ENCODE results near the gene IFNLR1. TPM values are rescaled to one million over a fixed set of nuclear protein-coding genes. Genes with fewer than 3 reads are reported as not detected.

IFNLR1 gene
- total and polyA plus RNA-seq, 2 donors, result 0.51 to 0.79 TPM

DNA sequence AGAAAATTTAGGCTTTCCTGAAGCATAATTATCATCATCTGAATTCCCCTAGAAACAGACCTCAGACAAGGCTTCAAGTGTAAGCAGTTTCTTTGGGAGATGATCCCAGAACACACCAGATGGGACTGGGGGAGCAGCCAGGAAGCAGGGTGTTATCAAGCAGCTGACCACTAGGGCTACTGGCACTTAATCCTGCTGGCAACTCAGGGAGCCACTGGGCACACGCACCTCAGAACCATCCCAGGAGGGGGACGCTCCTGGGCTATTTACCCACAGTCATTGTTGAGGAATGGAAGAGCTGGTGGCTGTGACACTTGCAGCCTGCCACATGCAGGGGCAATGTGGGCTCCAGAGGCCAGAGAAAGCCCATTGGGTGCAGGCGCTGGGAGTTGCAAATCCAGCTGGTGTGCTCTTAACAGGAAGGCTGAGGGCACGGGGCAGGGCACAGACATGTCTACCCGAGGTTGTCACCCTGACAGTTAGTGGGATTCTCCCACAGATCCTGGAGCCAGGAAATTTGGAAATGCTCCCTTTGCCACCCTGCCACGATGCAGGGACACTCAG is 29.1 kb downstream of the IFNLR1 start:
- no peak for DNase-seq (ENCODE audit: extremely low spot score)

DNA sequence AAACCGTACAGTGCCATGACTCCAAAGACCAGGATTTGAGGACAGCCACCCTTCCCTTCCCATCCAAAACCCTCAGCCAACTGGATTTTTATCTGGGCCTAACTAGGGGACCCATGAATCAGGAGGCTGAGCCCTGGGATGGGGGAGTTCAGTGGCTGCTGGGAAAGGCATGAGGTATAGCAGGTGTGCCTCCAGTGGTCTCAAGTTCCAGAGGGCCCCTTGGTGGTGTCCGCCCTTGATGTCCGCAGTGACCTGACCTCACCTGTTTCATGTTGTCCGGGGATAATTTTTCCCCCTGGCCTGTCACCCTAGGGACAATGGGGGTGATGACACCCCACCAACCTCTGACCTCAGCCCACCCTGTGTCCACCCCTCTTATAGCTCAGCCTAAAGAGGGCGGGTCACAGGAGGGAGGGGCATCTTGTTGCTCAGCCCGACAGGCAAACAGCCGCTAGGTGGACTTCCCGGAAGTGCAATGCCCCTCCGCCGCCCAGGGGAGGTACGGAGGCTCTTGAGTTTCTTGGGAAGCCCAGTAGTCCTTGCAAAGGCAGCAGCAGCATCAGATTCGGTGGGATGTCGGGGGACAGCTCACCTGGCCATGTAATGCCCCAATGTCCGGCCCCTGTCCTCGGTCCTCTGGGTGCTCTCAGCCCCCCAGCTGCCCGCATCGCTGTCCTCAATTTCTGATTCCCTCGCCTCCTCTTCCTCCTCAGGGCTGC is 30.4 kb downstream of the IFNLR1 start:
- Histone ChIP-seq H3K36me3 (ENCODE audit: insufficient read depth) (no peaks in the 10 kb centered on the region), H3K27ac (ENCODE audit: low read depth) (no peak overlapping the region), H3K4me3 (ENCODE audit: low read depth, low read length) (no peak overlapping the region), H3K4me1 (ENCODE audit: insufficient read depth) (no peaks in the 10 kb centered on the region)
- DNase-seq (ENCODE audit: extremely low spot score), result no peak
- 94% methylated on average over 18 of the region's 18 CpGs for WGBS

More for the DNA sequence above, 29.1 kb downstream of the IFNLR1 start:
- Histone ChIP-seq H3K36me3 (ENCODE audit: insufficient read depth) (no peaks in the 10 kb centered on the region), H3K27ac (ENCODE audit: low read depth) (no peak overlapping the region), H3K4me3 (ENCODE audit: low read depth, low read length) (no peak overlapping the region), H3K4me1 (ENCODE audit: insufficient read depth) (no peaks in the 10 kb centered on the region)
- WGBS, result 82% methylated on average over 6 of the region's 6 CpGs

DNA sequence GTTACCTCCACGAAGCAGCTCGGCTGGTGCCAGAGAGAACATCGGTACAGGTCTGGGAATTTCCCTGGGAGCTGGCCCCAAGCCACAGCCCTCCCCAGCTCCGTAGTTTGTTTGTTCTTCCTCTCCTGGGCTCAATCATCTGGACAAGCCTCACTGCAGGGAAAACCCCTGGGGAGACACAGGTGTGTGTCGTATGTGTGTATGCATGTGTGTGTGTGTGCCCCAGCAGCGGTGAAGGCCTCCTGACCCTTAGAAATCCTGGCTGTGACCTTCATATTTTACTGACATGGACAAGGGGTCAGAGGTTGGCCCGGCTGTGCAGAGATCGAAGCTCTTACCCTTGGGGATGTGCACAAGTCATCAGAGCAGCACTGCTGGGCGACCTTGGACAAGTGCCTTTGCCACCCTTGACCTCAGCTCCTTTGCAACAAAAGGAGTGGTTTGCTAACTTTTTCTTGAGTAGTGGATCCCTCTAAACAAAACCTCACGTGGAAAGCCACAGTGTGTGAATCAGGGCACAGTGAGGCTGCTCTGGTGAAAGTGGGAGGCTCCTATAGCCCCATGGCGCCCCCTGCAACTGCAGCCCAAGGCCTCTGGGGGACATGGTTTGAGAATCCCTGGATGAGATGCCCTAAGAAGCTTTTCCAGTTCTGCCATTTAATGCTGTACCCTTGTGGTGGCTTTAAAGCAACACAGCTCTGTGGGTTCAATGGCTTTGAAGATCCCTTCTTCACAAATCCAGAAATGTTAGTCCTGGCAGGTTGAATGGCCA is 31.9 kb downstream of the IFNLR1 start:
- 65% methylated on average over 11 of the region's 11 CpGs for WGBS
- H3K36me3 ChIP-seq (ENCODE audit: insufficient read depth), result no peaks in the 10 kb centered on the region
- no peak for DNase-seq (ENCODE audit: extremely low spot score)
- no peaks in the 10 kb centered on the region for H3K4me1 ChIP-seq (ENCODE audit: insufficient read depth)
- no peak overlapping the region for H3K4me3 ChIP-seq (ENCODE audit: low read depth, low read length)
- H3K27ac ChIP-seq (ENCODE audit: low read depth), result no peak overlapping the region

DNA sequence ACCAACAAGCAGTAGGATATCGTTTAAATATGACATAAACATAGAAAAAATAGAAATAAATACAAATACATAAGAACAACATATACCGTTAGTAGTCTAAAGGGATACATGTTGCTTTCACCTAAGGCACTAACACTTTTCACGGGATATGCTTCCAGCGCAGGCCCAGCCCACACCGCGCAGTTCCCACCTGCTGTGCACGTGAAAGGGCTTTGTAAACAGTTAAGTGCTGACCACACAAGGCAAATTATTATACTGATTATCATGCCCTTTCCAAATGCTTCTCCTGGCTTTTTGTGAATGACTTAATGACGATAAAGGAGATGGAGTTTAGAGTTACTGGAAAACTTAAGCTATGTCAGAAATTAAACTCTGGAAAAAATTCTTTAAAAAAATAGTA is 32.9 kb downstream of the IFNLR1 start:
- Histone ChIP-seq H3K4me1 (ENCODE audit: insufficient read depth) (no peaks in the 10 kb centered on the region), H3K4me3 (ENCODE audit: low read depth, low read length) (no peak overlapping the region), H3K27ac (ENCODE audit: low read depth) (no peak overlapping the region), H3K36me3 (ENCODE audit: insufficient read depth) (no peaks in the 10 kb centered on the region)
- WGBS, result 63% methylated on average over 8 of the region's 8 CpGs
- DNase-seq (ENCODE audit: extremely low spot score), result no peak

DNA sequence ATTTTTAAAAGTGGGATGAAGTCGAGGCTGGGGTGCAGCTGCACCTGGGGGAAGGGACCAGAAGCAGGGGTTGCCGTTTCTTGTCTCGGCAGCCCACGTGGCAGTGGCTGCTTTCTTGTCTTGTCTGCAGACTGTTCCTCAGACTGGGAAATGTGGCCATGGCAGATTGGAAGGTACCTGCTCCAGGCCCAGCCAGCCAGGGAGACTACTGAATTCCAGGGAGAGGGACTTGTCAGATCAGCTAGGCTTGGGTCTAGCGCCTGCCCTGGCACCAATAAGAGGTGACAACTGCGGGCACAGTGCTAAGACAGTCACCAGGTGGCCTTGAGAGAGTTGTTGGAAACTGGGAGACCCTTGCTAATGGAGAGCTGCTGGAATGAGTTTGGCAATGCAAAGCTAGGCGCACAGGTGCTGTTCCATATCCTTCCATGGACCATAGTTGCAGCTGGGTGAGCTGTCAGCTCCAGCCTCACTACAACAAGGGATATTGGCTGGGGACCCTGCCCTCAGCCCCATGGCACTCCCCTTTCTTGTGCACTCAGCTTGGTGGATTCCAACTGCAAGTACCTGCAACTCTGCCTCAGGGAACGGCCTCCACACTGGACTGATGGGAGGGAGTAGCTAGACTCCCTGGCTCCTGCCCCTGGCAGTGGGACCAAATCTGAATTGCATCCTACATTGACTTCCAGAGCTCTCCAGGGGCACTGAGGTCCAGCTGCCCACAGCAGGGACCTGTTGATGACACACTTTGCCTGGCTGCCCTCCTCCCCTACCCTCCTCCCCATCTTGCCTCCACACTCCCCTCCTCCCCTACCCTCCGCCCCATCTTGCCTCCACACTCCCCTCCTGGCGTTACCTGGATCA is 34.2 kb downstream of the IFNLR1 start:
- Histone ChIP-seq H3K36me3 (ENCODE audit: insufficient read depth) (no peaks in the 10 kb centered on the region), H3K27ac (ENCODE audit: low read depth) (no peak overlapping the region), H3K4me1 (ENCODE audit: insufficient read depth) (no peaks in the 10 kb centered on the region), H3K4me3 (ENCODE audit: low read depth, low read length) (no peak overlapping the region)
- WGBS, result 84% methylated on average over 10 of the region's 10 CpGs
- DNase-seq (ENCODE audit: extremely low spot score), result no peak

DNA sequence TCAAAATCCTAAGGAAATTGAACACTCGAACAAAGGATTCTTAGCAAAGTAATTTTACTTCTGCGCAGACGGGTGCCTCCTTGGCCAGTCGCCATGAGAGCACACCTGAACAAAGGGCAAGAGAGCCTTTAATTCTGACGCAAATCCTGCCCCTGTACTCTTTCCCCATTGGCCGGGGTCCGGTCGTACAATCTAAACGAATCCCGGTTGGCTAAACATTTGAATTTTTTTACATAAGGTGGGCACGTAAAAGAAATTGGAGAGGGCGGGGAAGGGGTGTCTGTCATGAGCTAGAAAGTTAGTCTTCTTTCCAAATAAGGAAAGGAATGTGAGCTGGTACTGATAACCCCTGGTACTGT is 35.9 kb downstream of the IFNLR1 start:
- Histone ChIP-seq H3K4me3 (ENCODE audit: low read depth, low read length) (no peak overlapping the region), H3K27ac (ENCODE audit: low read depth) (no peak overlapping the region)

DNA sequence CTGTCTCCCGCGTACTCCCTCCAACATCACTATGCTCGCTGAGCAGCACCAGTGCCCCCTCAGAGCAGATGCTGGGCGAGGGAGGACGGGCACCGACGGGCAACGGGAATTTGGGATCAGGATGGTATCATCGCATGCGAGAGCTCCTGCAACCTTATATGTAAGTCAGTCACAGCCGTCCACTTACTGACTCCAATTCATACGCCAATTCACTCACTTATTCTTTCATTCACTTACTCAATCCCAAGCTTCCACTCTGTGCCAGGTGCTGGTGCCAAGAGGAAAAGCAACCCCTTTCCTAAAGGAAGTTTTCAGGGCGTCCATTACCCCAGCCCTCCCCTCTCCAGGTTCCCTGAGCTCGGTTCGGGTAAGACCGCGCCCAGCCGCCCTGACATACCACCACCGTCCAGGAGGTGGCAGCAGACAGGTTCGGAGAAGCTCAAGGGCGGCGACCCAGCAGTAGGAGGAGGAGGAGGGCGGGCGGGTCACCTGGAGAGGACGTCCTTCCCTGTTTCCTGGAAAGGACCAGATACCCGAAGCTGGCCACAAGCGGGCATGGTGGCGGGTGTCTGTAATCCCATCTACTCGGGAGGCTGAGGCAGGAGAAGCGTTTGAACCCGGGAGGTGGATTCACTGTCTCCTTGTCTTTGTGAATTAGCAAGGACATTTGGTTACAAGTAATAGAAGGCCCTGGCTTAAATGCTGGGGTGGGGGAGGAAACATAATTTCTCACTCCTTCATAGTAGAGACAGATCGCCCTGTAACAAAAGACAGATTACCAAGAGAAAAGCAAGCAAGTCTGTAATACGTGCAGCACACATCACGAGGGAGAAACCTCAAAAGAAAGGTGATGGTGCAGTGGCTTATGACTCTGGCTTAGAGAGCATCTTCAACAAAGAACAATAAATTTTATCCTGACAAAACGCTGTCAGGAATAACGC is 36.6 kb downstream of the IFNLR1 start:
- H3K4me3 ChIP-seq (ENCODE audit: low read depth, low read length), result no peak overlapping the region
- H3K27ac ChIP-seq (ENCODE audit: low read depth), result no peak overlapping the region
- WGBS, result 18% methylated on average over 36 of the region's 36 CpGs

More for the DNA sequence above, 35.9 kb downstream of the IFNLR1 start:
- 13% methylated on average over 12 of the region's 12 CpGs for WGBS
- DNase-seq (ENCODE audit: extremely low spot score), result peak; percentile 74
- Histone ChIP-seq H3K36me3 (ENCODE audit: insufficient read depth) (no peaks in the 10 kb centered on the region), H3K4me1 (ENCODE audit: insufficient read depth) (no peaks in the 10 kb centered on the region)

DNA sequence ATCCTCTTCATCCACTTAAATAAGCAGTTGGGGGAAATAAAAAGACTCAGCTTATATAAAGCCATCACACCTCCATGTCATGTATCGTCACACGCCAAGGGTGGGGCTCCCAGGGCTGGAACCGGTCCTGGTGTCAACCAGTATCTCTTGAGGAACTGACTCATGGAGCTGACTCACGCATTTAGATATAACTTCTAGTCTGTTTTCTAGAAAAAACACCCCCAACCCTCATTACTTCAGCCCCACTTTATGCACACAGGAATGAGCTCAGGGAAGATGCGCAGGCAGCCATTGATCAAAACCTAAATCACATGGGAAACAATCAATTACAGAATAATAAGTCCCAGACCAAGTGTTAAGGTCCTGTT is 37.2 kb downstream of the IFNLR1 start:
- H3K27ac ChIP-seq (ENCODE audit: low read depth), result no peak overlapping the region
- no peak overlapping the region for H3K4me3 ChIP-seq (ENCODE audit: low read depth, low read length)
- no peaks in the 10 kb centered on the region for H3K4me1 ChIP-seq (ENCODE audit: insufficient read depth)
- DNase-seq (ENCODE audit: extremely low spot score), result no peak
- no peaks in the 10 kb centered on the region for H3K36me3 ChIP-seq (ENCODE audit: insufficient read depth)
- 61% methylated on average over 5 of the region's 5 CpGs for WGBS

More for the DNA sequence above, 36.6 kb downstream of the IFNLR1 start:
- peak; percentile 70 for DNase-seq (ENCODE audit: extremely low spot score)
- H3K4me1 ChIP-seq (ENCODE audit: insufficient read depth), result no peaks in the 10 kb centered on the region
- no peaks in the 10 kb centered on the region for H3K36me3 ChIP-seq (ENCODE audit: insufficient read depth)

DNA sequence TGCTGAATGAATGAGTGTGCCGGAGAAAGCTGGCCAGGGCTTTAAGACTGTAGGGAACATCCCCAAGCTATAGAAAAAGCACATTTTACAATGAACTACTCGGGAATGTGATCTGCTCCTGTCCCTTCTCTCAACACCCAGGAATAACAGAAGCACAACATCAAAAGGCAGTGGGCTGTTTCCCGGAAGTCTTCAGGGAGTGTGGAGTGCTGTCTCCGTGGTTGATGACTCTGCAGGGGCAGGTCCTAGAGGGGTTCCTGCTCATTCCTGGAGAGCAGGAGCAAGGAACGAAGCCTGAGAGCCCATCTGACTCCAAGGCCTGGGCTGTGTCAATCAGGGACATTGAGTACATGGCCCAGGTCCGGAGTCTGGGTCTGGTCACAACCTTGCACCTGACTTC is 39.3 kb downstream of the IFNLR1 start:
- H3K27ac ChIP-seq (ENCODE audit: low read depth), result no peak overlapping the region
- H3K36me3 ChIP-seq (ENCODE audit: insufficient read depth), result no peaks in the 10 kb centered on the region
- H3K4me1 ChIP-seq (ENCODE audit: insufficient read depth), result no peaks in the 10 kb centered on the region
- no peak for DNase-seq (ENCODE audit: extremely low spot score)
- no peak overlapping the region for H3K4me3 ChIP-seq (ENCODE audit: low read depth, low read length)
- WGBS, result 67% methylated on average over 6 of the region's 6 CpGs

DNA sequence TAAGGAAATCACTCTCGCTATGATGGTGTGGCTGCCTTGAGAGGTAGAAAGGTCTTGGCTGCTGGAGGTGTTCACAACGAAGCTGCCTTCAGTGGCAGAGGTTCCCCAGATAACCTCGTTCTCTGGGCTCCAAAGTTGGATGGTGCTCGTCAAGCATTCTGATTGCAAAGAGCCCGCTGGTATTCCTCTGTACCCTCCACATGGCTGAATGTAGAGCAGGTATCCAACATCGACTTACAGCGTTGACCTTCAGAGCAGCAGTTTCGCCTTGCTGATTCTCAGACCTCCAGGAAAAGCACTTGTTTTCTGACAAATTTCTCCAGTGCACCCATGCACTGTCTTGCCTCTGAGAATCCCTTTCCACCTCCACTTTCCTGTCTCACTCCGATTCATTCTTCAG is 39.9 kb downstream of the IFNLR1 start:
- no peak for DNase-seq (ENCODE audit: extremely low spot score)
- H3K27ac ChIP-seq (ENCODE audit: low read depth), result no peak overlapping the region
- WGBS, result 89% methylated on average over 9 of the region's 9 CpGs
- H3K4me3 ChIP-seq (ENCODE audit: low read depth, low read length), result no peak overlapping the region
- H3K36me3 ChIP-seq (ENCODE audit: insufficient read depth), result no peaks in the 10 kb centered on the region
- H3K4me1 ChIP-seq (ENCODE audit: insufficient read depth), result no peaks in the 10 kb centered on the region

DNA sequence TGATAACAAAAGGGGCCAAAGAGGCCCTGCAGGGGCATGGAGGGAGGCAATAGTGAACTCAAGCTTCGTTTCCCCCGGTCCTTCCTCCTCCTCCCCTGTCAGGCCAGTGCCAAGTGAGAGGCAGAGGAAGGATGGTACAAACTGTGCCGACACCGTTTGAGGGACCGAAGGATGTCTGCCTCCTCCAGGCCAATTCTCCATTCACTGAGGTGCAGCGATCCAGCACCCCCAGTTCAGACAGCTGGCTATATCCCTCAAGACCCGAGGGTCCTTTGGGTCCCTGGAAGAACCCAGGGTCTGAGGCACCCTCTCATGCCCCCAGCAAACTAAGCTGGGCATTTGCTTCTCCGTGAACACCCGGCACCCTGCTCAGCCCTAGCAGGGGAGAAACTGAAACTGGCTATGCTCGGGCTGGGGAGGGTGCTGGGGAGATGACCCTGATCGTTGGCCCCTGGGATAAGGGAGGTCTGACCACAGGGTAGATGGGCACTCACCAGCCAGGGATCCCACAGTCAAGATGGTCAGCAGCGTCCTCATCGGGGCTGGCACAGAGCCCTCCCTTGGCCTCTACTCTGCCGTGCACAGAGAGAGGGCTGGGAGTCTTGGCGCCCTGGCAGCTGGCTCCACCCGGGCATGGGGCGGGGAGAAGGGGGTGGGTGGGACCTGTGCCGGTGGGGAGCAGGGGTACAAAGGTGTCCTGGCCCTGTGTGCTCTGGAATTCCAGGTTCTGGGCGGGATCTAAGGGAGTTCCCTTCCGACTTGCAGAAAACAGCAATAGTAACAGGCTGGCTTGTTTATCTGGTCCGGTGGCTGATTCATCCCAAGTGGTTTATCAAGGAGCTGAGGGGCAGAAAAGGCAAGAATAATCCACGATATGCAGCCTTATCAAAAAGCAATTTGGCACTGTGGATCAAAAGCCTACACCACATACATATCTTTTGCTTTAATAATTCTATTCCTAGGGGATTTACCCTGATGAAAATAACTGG is 44.2 kb downstream of the IFNLR1 start, which contains the start of gene IL22RA1:
Gene IL22RA1 (minus strand): TSS at position 595 of the 989 bp plus-strand sequence. CDS start 58 bp downstream, at position 537.
- 48% methylated on average over 22 of the region's 22 CpGs for WGBS
- H3K4me1 ChIP-seq (ENCODE audit: insufficient read depth), result no peaks in the 10 kb centered on the region
- no peak for DNase-seq (ENCODE audit: extremely low spot score)
- no peak within 1 kb of the TSS for H3K27ac ChIP-seq (ENCODE audit: low read depth)
- no peaks in the 10 kb centered on the region for H3K36me3 ChIP-seq (ENCODE audit: insufficient read depth)
- H3K4me3 ChIP-seq (ENCODE audit: low read depth, low read length), result peak within 1 kb of the TSS; percentile 52

Data from urinary bladder (tissue), 4 donors.